VCaP (cell line): ENCODE results near the gene XRCC1.

ENCODE experiments used
- H3K27ac ChIP-seq: fragments of 450-650 bp; 2 replicates; pipeline ENCODE4 v1.5.1; 2017
- CTCF ChIP-seq: fragments of 450-650 bp; conservative IDR thresholded peaks from 2 replicates; pipeline ENCODE4 v1.5.1; 2017; ENCODE audit warnings: mild to moderate bottlenecking, moderate library complexity

The XRCC1 gene

GRCh38 chr19:43510713-43511112, 64.6 kb downstream of the XRCC1 start:
- H3K27ac ChIP-seq: no peak overlapping the region
- no peak for TF ChIP-seq CTCF

- no peak for TF ChIP-seq CTCF
- H3K27ac ChIP-seq: no peak overlapping the region
Measured at GRCh38 chr19:43507880-43508279, 67.4 kb downstream of the XRCC1 start.

GRCh38 chr19:43506629-43507028, 68.7 kb downstream of the XRCC1 start:
- no peak for TF ChIP-seq CTCF
- peak overlapping the region; percentile 89; the same call in 1 of the 2 replicates for H3K27ac ChIP-seq

GRCh38 chr19:43505941-43506340, 69.4 kb downstream of the XRCC1 start:
- TF ChIP-seq CTCF: no peak
- H3K27ac ChIP-seq: peak overlapping the region; percentile 89

GRCh38 chr19:43505186-43505456, 70.2 kb downstream of the XRCC1 start:
- no peak for TF ChIP-seq CTCF
- H3K27ac ChIP-seq: peak overlapping the region; percentile 89

- TF ChIP-seq CTCF: 0 out of 2 replicates have a peak, but pooled peaks have one; percentile 14
- H3K27ac ChIP-seq: peak within 1 kb of the TSS; percentile 89
Measured at GRCh38 chr19:43504426-43505185, 70.7 kb downstream of the XRCC1 start, which contains the start of gene PHLDB3. PHLDB3 (minus strand) TSS chr19:43504746; CDS start chr19:43504118, 628 bp downstream.

- H3K27ac ChIP-seq: peak overlapping the region; percentile 89
- TF ChIP-seq CTCF: peak; percentile 32
Measured at GRCh38 chr19:43503501-43504425, 71.6 kb downstream of the XRCC1 start.
